GM23338 (cell line): Measurements from ENCODE around the gene ATP2A3. TPM values are rescaled to one million over a fixed set of nuclear protein-coding genes. Genes with fewer than 3 reads are reported as not detected.

Experiments
- ATAC-seq: fragments of 200-7000 bp; cut with Tn5 transposase; 3 replicates; pipeline ENCODE4 v1.9.1; 2020
- DNase-seq: peaks from one replicate; pipeline ENCODE4 v3.0.0-alpha.2; 2015; ENCODE audit warnings: low spot score
- H2AFZ ChIP-seq: fragments of 200-600 bp; sonication (generic); 2 replicates; pipeline ENCODE4 v1.8.0; 2016; ENCODE audit warnings: antibody characterized with exemption, mild to moderate bottlenecking, moderate library complexity
- H3F3A ChIP-seq: fragments of 200-600 bp; sonication (generic); replicated peaks from 2 replicates; pipeline ENCODE4 v1.8.0; 2017; ENCODE audit warnings: antibody characterized with exemption, mixed run types, low read depth
- H3K27ac ChIP-seq: fragments of 200-600 bp; sonication (generic); 2 replicates; pipeline ENCODE4 v1.6.1; 2016; ENCODE audit warnings: low read depth
- H3K27me3 ChIP-seq: fragments of 200-600 bp; sonication (generic); 2 replicates; pipeline ENCODE4 v1.8.0; 2016; ENCODE audit warnings: mild to moderate bottlenecking, mixed run types, moderate library complexity; ENCODE audit not compliant: insufficient read depth
- H3K36me3 ChIP-seq: fragments of 200-600 bp; sonication (generic); 2 replicates; pipeline ENCODE4 v1.8.0; 2016; ENCODE audit warnings: mild to moderate bottlenecking; ENCODE audit not compliant: insufficient read depth
- H3K4me1 ChIP-seq: fragments of 200-600 bp; sonication (generic); 2 replicates; pipeline ENCODE4 v1.8.0; 2016; ENCODE audit warnings: mild to moderate bottlenecking, moderate library complexity; ENCODE audit not compliant: insufficient read depth
- H3K4me2 ChIP-seq: fragments of 200-600 bp; sonication (generic); 2 replicates; pipeline ENCODE4 v1.7.1; 2017; ENCODE audit warnings: mixed run types
- H3K4me3 ChIP-seq: fragments of 200-600 bp; sonication (generic); 2 replicates; pipeline ENCODE4 v1.6.1; 2016; ENCODE audit warnings: mixed run types
- H3K79me2 ChIP-seq: fragments of 200-600 bp; sonication (generic); replicated peaks from 2 replicates; pipeline ENCODE4 v1.8.0; 2017; ENCODE audit warnings: mild to moderate bottlenecking; ENCODE audit not compliant: insufficient read depth
- H3K9me2 ChIP-seq: fragments of 200-600 bp; sonication (generic); 2 replicates; pipeline ENCODE4 v1.8.0; 2017; ENCODE audit not compliant: insufficient read depth
- H4K20me1 ChIP-seq: fragments of 200-600 bp; sonication (generic); replicated peaks from 2 replicates; pipeline ENCODE4 v1.8.0; 2017; ENCODE audit warnings: mild to moderate bottlenecking; ENCODE audit not compliant: insufficient read depth
- H3K27ac Mint-ChIP-seq: 2 replicates; pipeline ENCODE4 v1.8.0; 2020; ENCODE audit warnings: inconsistent platforms, mild to moderate bottlenecking, moderate library complexity, mixed read lengths
- H3K27me3 Mint-ChIP-seq: 3 replicates; pipeline ENCODE4 v1.8.0; 2022; ENCODE audit warnings: low read depth, mild to moderate bottlenecking, moderate library complexity, mixed read lengths, inconsistent platforms; ENCODE audit not compliant: insufficient read depth, poor library complexity
- H3K36me3 Mint-ChIP-seq: 3 replicates; pipeline ENCODE4 v1.8.0; 2021; ENCODE audit warnings: low read depth, mild to moderate bottlenecking, inconsistent platforms, moderate library complexity, mixed read lengths
- H3K4me1 Mint-ChIP-seq: 3 replicates; pipeline ENCODE4 v1.8.0; 2020; ENCODE audit warnings: mild to moderate bottlenecking, inconsistent platforms, mixed read lengths
- H3K4me3 Mint-ChIP-seq: 3 replicates; pipeline ENCODE4 v1.8.0; 2021; ENCODE audit warnings: moderate library complexity, mild to moderate bottlenecking, inconsistent platforms, mixed read lengths
- H3K9me3 Mint-ChIP-seq: 3 replicates; pipeline ENCODE4 v1.8.0; 2020; ENCODE audit warnings: moderate library complexity, mild to moderate bottlenecking, inconsistent platforms, mixed read lengths
- CREB1 ChIP-seq: fragments of 250-450 bp; sonication (Bioruptor Pico); IDR thresholded peaks from 2 replicates; pipeline ENCODE4 v1.5.0; 2020; ENCODE audit warnings: low read depth, mild to moderate bottlenecking, moderate library complexity
- EZH2 ChIP-seq: fragments of 200-600 bp; sonication (generic); IDR thresholded peaks from one replicate; pipeline ENCODE4 v1.8.0; 2017; ENCODE audit warnings: antibody characterized with exemption, mild to moderate bottlenecking, low read depth; ENCODE audit not compliant: unreplicated experiment
- EZH2phosphoT487 ChIP-seq: fragments of 200-600 bp; sonication (generic); IDR thresholded peaks from one replicate; pipeline ENCODE4 v1.8.1; 2018; ENCODE audit warnings: antibody characterized with exemption; ENCODE audit not compliant: unreplicated experiment
- JUNB ChIP-seq: IDR thresholded peaks from one replicate; pipeline ENCODE4 v1.6.1; 2016; ENCODE audit warnings: antibody characterized with exemption; ENCODE audit not compliant: unreplicated experiment
- NANOG ChIP-seq: IDR thresholded peaks from 2 replicates; pipeline ENCODE4 v1.6.1; 2016; ENCODE audit warnings: antibody characterized with exemption, borderline replicate concordance
- ZNF331 ChIP-seq: fragments of 250-450 bp; sonication (Bioruptor Pico); IDR thresholded peaks from 2 replicates; pipeline ENCODE4 v1.5.0; 2020; ENCODE audit warnings: low read depth, mild to moderate bottlenecking, moderate library complexity
- polyA plus RNA-seq: library from polyadenylated mRNA; unstranded; fragments of >200 nt; fragmentation: Nextera tagmentation; extraction: Ambion mirVana; gene quantifications from 2 replicates; pipeline ENCODE4 v1.2.1, GENCODE V29; 2016
- total RNA-seq: library from RNA; depleted of rRNA; stranded (reverse); fragments of >200 nt; shearing (Covaris generic); gene quantifications from 2 replicates; pipeline ENCODE4 v1.2.3, GENCODE V29; 2014
- TF ChIP-seq, protein P1 (sequence below): fragments of 250-450 bp; sonication (Bioruptor Pico); IDR thresholded peaks from 2 replicates; pipeline ENCODE4 v1.5.0; 2020; ENCODE audit warnings: mild to moderate bottlenecking, moderate library complexity
- TF ChIP-seq, protein P2 (sequence below): IDR thresholded peaks from 2 replicates; pipeline ENCODE4 v1.6.1; 2016; ENCODE audit warnings: antibody characterized with exemption

The ATP2A3 gene
- total and polyA plus RNA-seq, 2 experiments from 2014 or later: 9.6 to 35.2 TPM

DNA sequence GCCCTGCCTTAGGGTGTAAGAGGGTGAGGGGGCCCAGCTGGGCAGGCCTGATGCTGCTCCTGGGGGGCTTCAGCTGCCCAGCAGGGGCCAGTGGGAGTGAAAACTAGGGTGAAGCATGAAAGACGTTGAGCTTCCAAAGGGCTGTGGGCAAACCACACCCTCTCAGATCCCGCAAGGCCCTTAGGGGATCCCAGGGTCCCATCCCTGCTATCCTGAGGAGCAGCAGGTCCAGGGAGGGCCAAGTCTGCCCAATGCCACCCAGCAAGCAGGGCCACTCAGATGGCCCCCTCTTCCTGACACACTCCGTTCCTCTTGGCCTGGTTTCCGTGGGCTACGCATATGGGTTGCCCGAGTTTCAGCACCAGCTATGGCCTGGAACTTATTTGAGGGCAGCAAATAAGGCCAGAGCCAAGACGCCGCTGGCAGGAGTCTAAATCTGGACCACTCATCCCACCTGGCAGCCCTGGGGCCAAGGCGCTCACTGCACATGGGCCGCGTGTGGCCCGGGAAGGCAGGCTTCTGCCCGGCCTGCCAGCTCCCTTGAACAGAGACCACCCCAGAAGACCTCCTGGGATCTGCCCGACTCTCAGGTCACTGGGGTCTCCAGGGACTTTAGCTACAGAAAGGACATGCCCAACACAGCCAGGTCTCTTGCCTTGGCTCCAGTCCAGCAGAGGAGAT lies 4.2 kb downstream of the ATP2A3 start (continued):
- TF ChIP-seq, protein P1, sequence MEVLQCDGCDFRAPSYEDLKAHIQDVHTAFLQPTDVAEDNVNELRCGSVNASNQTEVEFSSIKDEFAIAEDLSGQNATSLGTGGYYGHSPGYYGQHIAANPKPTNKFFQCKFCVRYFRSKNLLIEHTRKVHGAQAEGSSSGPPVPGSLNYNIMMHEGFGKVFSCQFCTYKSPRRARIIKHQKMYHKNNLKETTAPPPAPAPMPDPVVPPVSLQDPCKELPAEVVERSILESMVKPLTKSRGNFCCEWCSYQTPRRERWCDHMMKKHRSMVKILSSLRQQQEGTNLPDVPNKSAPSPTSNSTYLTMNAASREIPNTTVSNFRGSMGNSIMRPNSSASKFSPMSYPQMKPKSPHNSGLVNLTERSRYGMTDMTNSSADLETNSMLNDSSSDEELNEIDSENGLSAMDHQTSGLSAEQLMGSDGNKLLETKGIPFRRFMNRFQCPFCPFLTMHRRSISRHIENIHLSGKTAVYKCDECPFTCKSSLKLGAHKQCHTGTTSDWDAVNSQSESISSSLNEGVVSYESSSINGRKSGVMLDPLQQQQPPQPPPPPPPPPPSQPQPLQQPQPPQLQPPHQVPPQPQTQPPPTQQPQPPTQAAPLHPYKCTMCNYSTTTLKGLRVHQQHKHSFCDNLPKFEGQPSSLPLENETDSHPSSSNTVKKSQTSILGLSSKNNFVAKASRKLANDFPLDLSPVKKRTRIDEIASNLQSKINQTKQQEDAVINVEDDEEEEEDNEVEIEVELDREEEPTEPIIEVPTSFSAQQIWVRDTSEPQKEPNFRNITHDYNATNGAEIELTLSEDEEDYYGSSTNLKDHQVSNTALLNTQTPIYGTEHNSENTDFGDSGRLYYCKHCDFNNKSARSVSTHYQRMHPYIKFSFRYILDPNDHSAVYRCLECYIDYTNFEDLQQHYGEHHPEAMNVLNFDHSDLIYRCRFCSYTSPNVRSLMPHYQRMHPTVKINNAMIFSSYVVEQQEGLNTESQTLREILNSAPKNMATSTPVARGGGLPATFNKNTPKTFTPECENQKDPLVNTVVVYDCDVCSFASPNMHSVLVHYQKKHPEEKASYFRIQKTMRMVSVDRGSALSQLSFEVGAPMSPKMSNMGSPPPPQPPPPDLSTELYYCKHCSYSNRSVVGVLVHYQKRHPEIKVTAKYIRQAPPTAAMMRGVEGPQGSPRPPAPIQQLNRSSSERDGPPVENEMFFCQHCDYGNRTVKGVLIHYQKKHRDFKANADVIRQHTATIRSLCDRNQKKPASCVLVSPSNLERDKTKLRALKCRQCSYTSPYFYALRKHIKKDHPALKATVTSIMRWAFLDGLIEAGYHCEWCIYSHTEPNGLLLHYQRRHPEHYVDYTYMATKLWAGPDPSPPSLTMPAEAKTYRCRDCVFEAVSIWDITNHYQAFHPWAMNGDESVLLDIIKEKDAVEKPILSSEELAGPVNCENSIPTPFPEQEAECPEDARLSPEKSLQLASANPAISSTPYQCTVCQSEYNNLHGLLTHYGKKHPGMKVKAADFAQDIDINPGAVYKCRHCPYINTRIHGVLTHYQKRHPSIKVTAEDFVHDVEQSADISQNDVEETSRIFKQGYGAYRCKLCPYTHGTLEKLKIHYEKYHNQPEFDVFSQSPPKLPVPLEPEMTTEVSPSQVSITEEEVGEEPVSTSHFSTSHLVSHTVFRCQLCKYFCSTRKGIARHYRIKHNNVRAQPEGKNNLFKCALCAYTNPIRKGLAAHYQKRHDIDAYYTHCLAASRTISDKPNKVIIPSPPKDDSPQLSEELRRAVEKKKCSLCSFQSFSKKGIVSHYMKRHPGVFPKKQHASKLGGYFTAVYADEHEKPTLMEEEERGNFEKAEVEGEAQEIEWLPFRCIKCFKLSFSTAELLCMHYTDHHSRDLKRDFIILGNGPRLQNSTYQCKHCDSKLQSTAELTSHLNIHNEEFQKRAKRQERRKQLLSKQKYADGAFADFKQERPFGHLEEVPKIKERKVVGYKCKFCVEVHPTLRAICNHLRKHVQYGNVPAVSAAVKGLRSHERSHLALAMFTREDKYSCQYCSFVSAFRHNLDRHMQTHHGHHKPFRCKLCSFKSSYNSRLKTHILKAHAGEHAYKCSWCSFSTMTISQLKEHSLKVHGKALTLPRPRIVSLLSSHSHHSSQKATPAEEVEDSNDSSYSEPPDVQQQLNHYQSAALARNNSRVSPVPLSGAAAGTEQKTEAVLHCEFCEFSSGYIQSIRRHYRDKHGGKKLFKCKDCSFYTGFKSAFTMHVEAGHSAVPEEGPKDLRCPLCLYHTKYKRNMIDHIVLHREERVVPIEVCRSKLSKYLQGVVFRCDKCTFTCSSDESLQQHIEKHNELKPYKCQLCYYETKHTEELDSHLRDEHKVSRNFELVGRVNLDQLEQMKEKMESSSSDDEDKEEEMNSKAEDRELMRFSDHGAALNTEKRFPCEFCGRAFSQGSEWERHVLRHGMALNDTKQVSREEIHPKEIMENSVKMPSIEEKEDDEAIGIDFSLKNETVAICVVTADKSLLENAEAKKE (CRISPR knock-in tag): no peak
- no peak for TF ChIP-seq EZH2phosphoT487
- TF ChIP-seq EZH2: no peak

DNA sequence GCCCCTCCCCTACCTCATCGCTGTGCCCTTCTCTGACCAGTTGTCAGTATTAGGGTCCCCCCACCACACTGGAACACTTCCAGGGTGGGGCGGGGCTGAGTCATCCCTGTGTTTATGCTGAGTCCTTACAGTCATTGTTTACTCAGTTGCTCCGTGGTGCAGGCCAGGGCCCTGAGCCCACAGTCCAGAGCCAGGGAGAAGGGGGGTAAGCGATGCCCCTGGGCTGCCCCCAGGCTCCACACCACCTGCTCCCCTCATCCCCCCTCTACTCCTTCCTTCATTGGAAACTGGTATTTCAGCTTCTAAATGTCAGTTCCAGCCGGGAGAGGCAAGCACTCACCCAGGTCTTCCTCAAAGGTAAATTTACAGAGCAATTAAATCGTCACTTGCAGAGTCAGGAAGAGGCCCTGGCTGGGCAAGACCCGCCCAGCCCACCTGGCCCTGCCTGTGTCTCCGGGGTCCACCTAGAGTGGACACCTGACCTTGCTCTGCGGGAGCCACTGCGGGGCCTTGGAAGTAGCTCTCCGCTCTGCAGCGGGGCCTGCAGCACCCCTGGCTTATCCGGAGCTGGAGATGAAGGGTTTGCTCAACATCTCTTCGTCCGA lies 4.8 kb downstream of the ATP2A3 start:
- H3K79me2 ChIP-seq: peaks cover 5% of the 10 kb centered on the region; the same call in 1 of the 2 replicates
- peaks cover 4% of the 10 kb centered on the region for H4K20me1 ChIP-seq
- ATAC-seq: no peak
- H3K27ac ChIP-seq: no peak overlapping the region
- peaks cover 22% of the 10 kb centered on the region; the same call in 1 of the 2 replicates for H3F3A ChIP-seq
- H3K36me3 Mint-ChIP-seq: no peaks in the 10 kb centered on the region
- peaks cover 37% of the 10 kb centered on the region for H3K27me3 Mint-ChIP-seq
- no peak overlapping the region for H3K4me2 ChIP-seq
- H3K27me3 ChIP-seq: peaks cover 14% of the 10 kb centered on the region
- H3K4me1 ChIP-seq: peaks cover 50% of the 10 kb centered on the region
- H2AFZ ChIP-seq: no peak overlapping the region
- H3K4me1 Mint-ChIP-seq: peaks cover 67% of the 10 kb centered on the region
- no peaks in the 10 kb centered on the region for H3K36me3 ChIP-seq
- no peak overlapping the region for H3K4me3 Mint-ChIP-seq
- no peak overlapping the region for H3K4me3 ChIP-seq
- no peaks in the 10 kb centered on the region for H3K9me3 Mint-ChIP-seq
- peak overlapping the region; percentile 9; the same call in 1 of the 2 replicates for H3K27ac Mint-ChIP-seq
- H3K9me2 ChIP-seq: no peaks in the 10 kb centered on the region
- no peak for DNase-seq
- TF ChIP-seq JUNB (no peak), CREB1 (no peak), NANOG (no peak), ZNF331 (CRISPR knock-in tag) (no peak)
- TF ChIP-seq, protein P2, sequence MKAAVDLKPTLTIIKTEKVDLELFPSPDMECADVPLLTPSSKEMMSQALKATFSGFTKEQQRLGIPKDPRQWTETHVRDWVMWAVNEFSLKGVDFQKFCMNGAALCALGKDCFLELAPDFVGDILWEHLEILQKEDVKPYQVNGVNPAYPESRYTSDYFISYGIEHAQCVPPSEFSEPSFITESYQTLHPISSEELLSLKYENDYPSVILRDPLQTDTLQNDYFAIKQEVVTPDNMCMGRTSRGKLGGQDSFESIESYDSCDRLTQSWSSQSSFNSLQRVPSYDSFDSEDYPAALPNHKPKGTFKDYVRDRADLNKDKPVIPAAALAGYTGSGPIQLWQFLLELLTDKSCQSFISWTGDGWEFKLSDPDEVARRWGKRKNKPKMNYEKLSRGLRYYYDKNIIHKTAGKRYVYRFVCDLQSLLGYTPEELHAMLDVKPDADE: no peak
